COLO668 (cell line): ENCODE measurements around the gene RGS12.

ENCODE experiments used
- DNase-seq: peaks from one replicate; lab custom pipeline; 2025; ENCODE audit not compliant: unreplicated experiment; lab: John Stamatoyannopoulos, UW

RGS12 gene

GRCh38 chr4:3280466-3280865 lies 12.4 kb upstream of the RGS12 start:
- DNase-seq, result no peak

GRCh38 chr4:3283483-3283882 lies 9.3 kb upstream of the RGS12 start:
- DNase-seq, result no peak

GRCh38 chr4:3283916-3284315 lies 8.9 kb upstream of the RGS12 start:
- DNase-seq, result no peak

- DNase-seq, result no peak
Measured at GRCh38 chr4:3284734-3285557, 7.9 kb upstream of the RGS12 start.

- DNase-seq, result no peak
Measured at GRCh38 chr4:3285558-3286334, 7.1 kb upstream of the RGS12 start.

GRCh38 chr4:3286335-3287175 lies 6.3 kb upstream of the RGS12 start:
- no peak for DNase-seq

GRCh38 chr4:3287271-3287971 lies 5.4 kb upstream of the RGS12 start:
- DNase-seq, result no peak

- DNase-seq, result no peak
Measured at GRCh38 chr4:3287972-3288570, 4.8 kb upstream of the RGS12 start.

- DNase-seq, result no peak
Measured at GRCh38 chr4:3288571-3289094, 4.2 kb upstream of the RGS12 start.

- peak; percentile 30 for DNase-seq
Measured at GRCh38 chr4:3290476-3290875, 2.3 kb upstream of the RGS12 start.

GRCh38 chr4:3290889-3291321 lies 1.9 kb upstream of the RGS12 start:
- no peak for DNase-seq

- peak; percentile 69 for DNase-seq
Measured at GRCh38 chr4:3291411-3291968, 1.3 kb upstream of the RGS12 start.

GRCh38 chr4:3291969-3292570 lies 751 bp upstream of the RGS12 start:
- peak; percentile 69 for DNase-seq

- no peak for DNase-seq
Measured at GRCh38 chr4:3293401-3294391, 875 bp downstream of the RGS12 start.

- DNase-seq, result no peak
Measured at GRCh38 chr4:3294401-3295241, 1.8 kb downstream of the RGS12 start.

GRCh38 chr4:3295837-3296624 lies 3.2 kb downstream of the RGS12 start:
- DNase-seq, result no peak
